Vagina (tissue), 2 donors: ENCODE results near the gene WDR35.

Experiments
- CTCF ChIP-seq, 3 experiments: fragments of 450-650 bp in 2 of 3; fragments of 200-600 bp in 1 of 3; sonication (generic) in 1 of 3; IDR thresholded peaks; one replicate each; pipeline ENCODE4 v1.5.1; 2017 to 2019; ENCODE audit warnings: antibody characterized with exemption in 3 of 3, mild to moderate bottlenecking in 2 of 3, moderate library complexity in 2 of 3
- POLR2A ChIP-seq, 2 donors: fragments of 450-650 bp; IDR thresholded peaks; one replicate each; pipeline ENCODE4 v1.6.1; 2017; ENCODE audit warnings: antibody characterized with exemption in 2 of 2, mild to moderate bottlenecking in 2 of 2, moderate library complexity in 2 of 2
- POLR2AphosphoS5 ChIP-seq, 2 donors: sonication (generic); formaldehyde crosslinking; IDR thresholded peaks; one replicate each; pipeline ENCODE4 v1.9.0; 2017; ENCODE audit warnings: antibody characterized with exemption in 2 of 2, mild to moderate bottlenecking in 2 of 2, low read depth in 1 of 2; ENCODE audit not compliant: insufficient read depth in 1 of 2

GRCh38 chr2:20012282-20013125 is 22.6 kb upstream of the WDR35 start, which contains the start of gene MATN3:
- no peak for TF ChIP-seq POLR2A (IDR thresholded peaks at IDR 0.05)
- no peak for TF ChIP-seq CTCF (IDR thresholded peaks at IDR 0.05)
- TF ChIP-seq POLR2AphosphoS5 (IDR thresholded peaks at IDR 0.05; ENCODE audit: insufficient read depth in 1 of 2, low read depth in 1 of 2), result no peak
